ENCODE measurements around the gene COA7. TPM values are rescaled to one million over a fixed set of nuclear protein-coding genes. Genes with fewer than 3 reads are reported as not detected.

Gene COA7
- total and polyA plus RNA-seq, 11 donors: 6.4 to 19.5 (median 16.3) TPM

DNA sequence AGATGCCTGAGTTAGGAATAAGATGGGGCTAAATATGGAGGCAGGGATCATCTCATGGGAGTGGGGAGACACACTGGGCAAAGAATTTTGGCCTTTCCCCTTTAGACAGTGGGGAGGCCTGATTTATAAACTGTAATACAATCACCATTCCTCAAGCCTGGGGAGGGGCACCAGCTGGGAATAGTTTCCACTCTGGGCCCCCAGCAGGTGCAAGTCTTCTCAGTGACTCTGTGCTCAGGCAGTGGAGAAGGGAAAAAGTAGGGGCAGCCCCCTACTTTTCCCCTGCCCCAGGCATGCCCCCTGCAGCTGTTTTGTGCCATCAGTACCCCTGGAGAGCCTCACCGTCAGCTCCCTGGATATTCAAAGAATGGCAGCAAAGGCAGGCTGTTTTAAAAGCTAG is 19.1 kb downstream of the COA7 start:
- no peaks in the 10 kb centered on the region for H3K9me3 ChIP-seq
- no peaks in the 10 kb centered on the region for H3K36me3 ChIP-seq
- H3K4me1 ChIP-seq: peaks cover 0 to 19% (median 7%) of the 10 kb centered on the region in 12 donors
- H3K27ac ChIP-seq: no peak overlapping the region
- no peak for ATAC-seq
- TF ChIP-seq, protein P1, sequence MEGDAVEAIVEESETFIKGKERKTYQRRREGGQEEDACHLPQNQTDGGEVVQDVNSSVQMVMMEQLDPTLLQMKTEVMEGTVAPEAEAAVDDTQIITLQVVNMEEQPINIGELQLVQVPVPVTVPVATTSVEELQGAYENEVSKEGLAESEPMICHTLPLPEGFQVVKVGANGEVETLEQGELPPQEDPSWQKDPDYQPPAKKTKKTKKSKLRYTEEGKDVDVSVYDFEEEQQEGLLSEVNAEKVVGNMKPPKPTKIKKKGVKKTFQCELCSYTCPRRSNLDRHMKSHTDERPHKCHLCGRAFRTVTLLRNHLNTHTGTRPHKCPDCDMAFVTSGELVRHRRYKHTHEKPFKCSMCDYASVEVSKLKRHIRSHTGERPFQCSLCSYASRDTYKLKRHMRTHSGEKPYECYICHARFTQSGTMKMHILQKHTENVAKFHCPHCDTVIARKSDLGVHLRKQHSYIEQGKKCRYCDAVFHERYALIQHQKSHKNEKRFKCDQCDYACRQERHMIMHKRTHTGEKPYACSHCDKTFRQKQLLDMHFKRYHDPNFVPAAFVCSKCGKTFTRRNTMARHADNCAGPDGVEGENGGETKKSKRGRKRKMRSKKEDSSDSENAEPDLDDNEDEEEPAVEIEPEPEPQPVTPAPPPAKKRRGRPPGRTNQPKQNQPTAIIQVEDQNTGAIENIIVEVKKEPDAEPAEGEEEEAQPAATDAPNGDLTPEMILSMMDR (IDR thresholded peaks at IDR 0.05): no peak
- no peak for TF ChIP-seq POLR2A (IDR thresholded peaks at IDR 0.05)
- H3K27me3 ChIP-seq: no peaks in the 10 kb centered on the region
- WGBS, 4 donors: 91 to 96% (median 93%) methylated on average over 1 of the region's 1 CpG
- H3K4me3 ChIP-seq: no peak overlapping the region
- intact Hi-C loops (cut with DNase I): loop anchor here in 1 of 10 donors (10.0 kb wide), 1 partner anchor 124 kb away; the partner anchor contains the start of gene TUT4
- DNase-seq: no peak

DNA sequence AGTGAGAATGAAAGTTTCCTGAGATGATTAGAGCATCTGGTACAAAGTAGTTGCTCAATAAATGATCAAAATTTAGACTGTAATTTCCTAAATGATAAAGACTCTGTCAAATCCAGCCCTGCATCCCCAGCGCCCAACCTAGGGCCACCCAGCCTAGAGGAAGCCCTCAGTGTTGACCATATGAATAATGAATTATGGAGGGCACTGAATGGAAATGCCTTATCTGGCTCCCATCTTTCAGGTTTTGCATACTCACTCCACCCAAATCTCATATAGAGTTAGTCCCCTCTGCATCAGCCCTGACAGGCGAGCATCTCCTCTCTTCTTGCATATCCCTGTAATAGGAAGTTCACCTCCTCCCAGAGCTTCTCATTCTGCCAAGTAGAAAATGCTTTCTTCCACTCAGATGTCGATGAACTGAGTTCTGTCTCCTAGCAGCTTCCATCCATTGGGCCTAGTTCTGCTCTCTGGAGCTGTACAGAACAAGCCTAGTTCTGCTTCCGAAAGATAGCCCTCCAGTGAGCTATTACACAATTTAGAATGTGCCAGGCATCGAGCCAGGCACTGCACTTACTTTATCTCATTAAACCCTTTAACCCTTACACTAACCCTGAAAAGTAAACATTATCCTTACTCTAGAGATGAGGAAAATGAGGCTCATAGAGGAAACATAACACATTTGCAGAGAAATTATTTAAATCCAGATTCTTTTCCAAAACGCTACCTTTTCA is 20.9 kb downstream of the COA7 start:
- WGBS, 4 donors: 52 to 62% (median 57%) methylated on average over 6 of the region's 6 CpGs
- peak in 3 of 5 donors; percentile 23 to 63 (median 40) for DNase-seq
- no peaks in the 10 kb centered on the region for H3K27me3 ChIP-seq
- H3K9me3 ChIP-seq: no peaks in the 10 kb centered on the region
- no peak overlapping the region for H3K4me3 ChIP-seq
- TF ChIP-seq, protein P1 (IDR thresholded peaks at IDR 0.05): no peak
- no peak for TF ChIP-seq POLR2A (IDR thresholded peaks at IDR 0.05)
- H3K27ac ChIP-seq: peak overlapping the region in 5 of 12 donors; percentile 11 to 60 (median 21)
- intact Hi-C loops (cut with DNase I): loop anchor here in 1 of 10 donors (10.0 kb wide), 1 partner anchor 122 kb away; the partner anchor contains the start of gene TUT4
- no peaks in the 10 kb centered on the region for H3K36me3 ChIP-seq
- peaks cover 0 to 19% (median 7%) of the 10 kb centered on the region in 12 donors for H3K4me1 ChIP-seq
- peak; percentile 39 to 78 (median 77) for ATAC-seq

DNA sequence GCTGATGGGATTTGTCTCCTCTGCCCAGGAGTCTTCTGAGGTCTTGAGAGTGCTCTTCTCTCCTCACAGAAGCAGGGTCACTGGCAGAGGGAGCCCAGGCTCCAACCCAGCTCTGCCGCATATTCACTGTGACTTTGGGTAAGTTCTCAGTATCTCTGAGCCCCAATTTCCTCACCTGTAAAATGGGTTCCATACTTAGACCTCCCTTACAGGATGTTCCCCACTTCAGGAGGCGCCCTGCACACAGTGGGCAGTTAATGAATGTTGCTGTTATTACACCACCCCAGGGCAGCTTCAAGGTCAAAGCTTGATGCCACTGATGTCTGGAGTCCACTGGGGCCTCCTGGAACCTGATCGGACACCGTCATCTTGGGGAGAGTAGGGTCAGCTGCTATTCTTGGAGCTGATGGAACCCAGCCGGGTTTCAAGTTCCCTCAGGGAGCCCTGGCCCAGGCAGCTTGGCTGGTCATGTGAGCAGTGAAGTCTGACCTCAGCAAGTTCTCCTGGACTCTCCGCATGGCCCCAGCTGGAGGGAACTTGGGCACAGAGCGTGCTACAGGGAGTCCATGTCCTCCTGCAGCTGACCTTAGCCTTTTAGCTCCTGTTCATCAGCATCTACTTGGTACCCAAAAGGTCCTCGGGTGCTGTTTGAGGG is 21.8 kb downstream of the COA7 start:
- ATAC-seq (peak; percentile 77 to 92 (median 86)), DNase-seq (peak; percentile 57 to 85 (median 80))
- no peaks in the 10 kb centered on the region for H3K9me3 ChIP-seq
- H3K36me3 ChIP-seq: no peaks in the 10 kb centered on the region
- H3K27me3 ChIP-seq: no peaks in the 10 kb centered on the region
- intact Hi-C loops (cut with DNase I): loop anchor here in 1 of 10 donors (10.0 kb wide), 1 partner anchor 122 kb away; the partner anchor contains the start of gene TUT4
- peaks cover 0 to 19% (median 7%) of the 10 kb centered on the region in 12 donors for H3K4me1 ChIP-seq
- TF ChIP-seq, protein P1 (IDR thresholded peaks at IDR 0.05): no peak
- TF ChIP-seq POLR2A (IDR thresholded peaks at IDR 0.05): no peak
- H3K27ac ChIP-seq: peak overlapping the region in 5 of 12 donors; percentile 19 to 60 (median 22)
- no peak overlapping the region for H3K4me3 ChIP-seq
- WGBS, 4 donors: 59 to 79% (median 61%) methylated on average over 4 to 8 of the region's 8 CpGs

Measured in heart left ventricle (tissue), 16 donors.